Activated naive CD4-positive, alpha-beta T cell treated with Interleukin-2 at 50 U/mL for 16 hours (primary cell): ENCODE results near the gene SLC16A8.
"Not testable (repeated sequence)": the region's sequence is repeated elsewhere in the genome, so short reads cannot be mapped to it uniquely, and the experiment has no call there.

Experiments
- DNase-seq: peaks from one replicate; pipeline ENCODE4 v3.0.0-alpha.2; 2020

The SLC16A8 gene

GRCh38 chr22:38083931-38084631 lies at the start of gene SLC16A8:
Gene SLC16A8, minus strand, starts transcription at chr22:38084184. Its CDS starts 1,311 bp downstream, at chr22:38082873.
- DNase-seq, result no peak

GRCh38 chr22:38133331-38133730 lies 49.3 kb upstream of the SLC16A8 start:
- no peak for DNase-seq

GRCh38 chr22:38132794-38133193 lies 48.8 kb upstream of the SLC16A8 start:
- no peak for DNase-seq

GRCh38 chr22:38132136-38132535 lies 48.2 kb upstream of the SLC16A8 start:
- DNase-seq, result no peak

GRCh38 chr22:38131399-38131798 lies 47.4 kb upstream of the SLC16A8 start:
- DNase-seq, result no peak

GRCh38 chr22:38129856-38130255 lies 45.9 kb upstream of the SLC16A8 start:
- DNase-seq, result no peak

GRCh38 chr22:38129021-38129420 lies 45.0 kb upstream of the SLC16A8 start:
- DNase-seq, result no peak

GRCh38 chr22:38127869-38128268 lies 43.9 kb upstream of the SLC16A8 start:
- DNase-seq, result no peak

- DNase-seq, result no peak
These were observed 43.1 kb upstream of the SLC16A8 start for GRCh38 chr22:38126928-38127668.

GRCh38 chr22:38125751-38126201 lies 41.8 kb upstream of the SLC16A8 start:
- DNase-seq, result no peak

- no peak for DNase-seq
These were observed 41.1 kb upstream of the SLC16A8 start for GRCh38 chr22:38125038-38125610.

GRCh38 chr22:38124236-38124974 lies 40.4 kb upstream of the SLC16A8 start:
- DNase-seq, result no peak

- no peak for DNase-seq
These were observed 38.6 kb upstream of the SLC16A8 start for GRCh38 chr22:38122616-38123015.

GRCh38 chr22:38120359-38121110 lies 36.6 kb upstream of the SLC16A8 start:
- no peak for DNase-seq

GRCh38 chr22:38118747-38119146 lies 34.8 kb upstream of the SLC16A8 start:
- DNase-seq, result not testable (repeated sequence)

GRCh38 chr22:38118182-38118581 lies 34.2 kb upstream of the SLC16A8 start:
- no peak for DNase-seq

- DNase-seq, result not testable (repeated sequence)
These were observed 33.6 kb upstream of the SLC16A8 start for GRCh38 chr22:38117556-38117955.

- DNase-seq, result no peak
These were observed 31.6 kb upstream of the SLC16A8 start for GRCh38 chr22:38115423-38116205.

- DNase-seq, result peak; percentile 80
These were observed 30.8 kb upstream of the SLC16A8 start for GRCh38 chr22:38114484-38115398.

GRCh38 chr22:38112381-38112780 lies 28.4 kb upstream of the SLC16A8 start:
- DNase-seq, result no peak
